SJCRH30 (cell line): Measurements from ENCODE around the gene MORC1. TPM values are rescaled to one million over a fixed set of nuclear protein-coding genes. Genes with fewer than 3 reads are reported as not detected.

Experiments used
- DNase-seq, 2 experiments: peaks; one replicate each; pipeline ENCODE4 v3.0.0-alpha.2; 2015 to 2020
- H3K27ac ChIP-seq: fragments of 250-450 bp; sonication (Bioruptor Pico); 2 replicates; pipeline ENCODE4 v1.5.1; 2020; ENCODE audit warnings: mild to moderate bottlenecking, moderate library complexity
- H3K27me3 ChIP-seq: fragments of 250-450 bp; sonication (Bioruptor Pico); 2 replicates; pipeline ENCODE4 v1.5.1; 2020; ENCODE audit warnings: mild to moderate bottlenecking, moderate library complexity
- H3K36me3 ChIP-seq: fragments of 250-450 bp; sonication (Bioruptor Pico); 2 replicates; pipeline ENCODE4 v1.5.1; 2020; ENCODE audit warnings: mild to moderate bottlenecking, moderate library complexity
- H3K4me1 ChIP-seq: fragments of 250-450 bp; sonication (Bioruptor Pico); 2 replicates; pipeline ENCODE4 v1.5.1; 2020; ENCODE audit warnings: mild to moderate bottlenecking, moderate library complexity
- H3K4me3 ChIP-seq: fragments of 250-450 bp; sonication (Bioruptor Pico); 2 replicates; pipeline ENCODE4 v1.5.1; 2020; ENCODE audit warnings: mild to moderate bottlenecking, moderate library complexity
- H3K9me3 ChIP-seq: fragments of 250-450 bp; sonication (Bioruptor Pico); replicated peaks from 2 replicates; pipeline ENCODE4 v1.5.1; 2020; ENCODE audit warnings: mild to moderate bottlenecking, moderate library complexity
- total RNA-seq: library from RNA; depleted of rRNA; stranded (reverse); fragments of >200 nt; shearing (Covaris generic); gene quantifications from 2 replicates; pipeline ENCODE4 v1.2.3, GENCODE V29; 2014

The MORC1 gene
- total RNA-seq, 1 experiment from 2014 or later, result not detected

DNA sequence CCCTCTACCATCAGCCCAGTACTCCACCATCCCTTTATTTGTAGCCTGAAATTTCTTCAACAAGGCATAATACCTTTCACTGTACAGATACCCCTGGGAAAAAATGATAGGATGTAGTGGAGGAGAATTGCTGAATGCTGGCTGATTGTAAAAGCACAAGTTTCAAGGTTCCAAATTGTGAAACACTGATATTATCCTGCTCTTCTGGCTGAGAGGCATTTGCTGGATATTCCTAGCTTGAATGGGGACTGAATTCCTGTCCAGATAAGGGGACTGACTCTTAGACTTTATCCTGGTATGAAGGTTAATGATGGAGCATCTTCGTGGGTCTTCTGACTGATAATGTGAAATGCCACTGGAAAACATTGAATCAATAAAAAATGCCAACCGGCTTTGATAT, 9.6 kb upstream of the MORC1 start:
- no peaks in the 10 kb centered on the region for H3K36me3 ChIP-seq
- H3K27ac ChIP-seq, result no peak overlapping the region

DNA sequence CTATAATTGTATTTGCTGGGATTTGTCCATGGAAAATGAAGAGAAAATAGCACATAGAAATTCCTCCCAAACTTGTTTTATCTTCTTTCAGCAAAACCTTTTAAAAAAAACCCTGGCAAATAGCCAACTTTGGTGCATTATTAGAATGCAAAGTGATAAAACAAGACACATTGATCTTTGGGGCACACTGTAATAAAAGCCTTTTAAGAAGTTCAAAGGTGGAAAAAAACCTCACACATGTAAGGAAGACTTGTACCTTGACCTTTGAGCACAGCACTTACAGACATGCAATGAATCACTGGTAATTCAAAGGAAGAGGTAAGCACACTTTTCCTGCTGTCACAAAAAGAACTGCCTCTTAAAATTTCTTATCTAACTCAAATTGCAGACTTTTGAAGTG, 8.0 kb upstream of the MORC1 start:
- Histone ChIP-seq H3K4me1 (no peaks in the 10 kb centered on the region), H3K36me3 (no peaks in the 10 kb centered on the region)
- no peak for DNase-seq

More for the DNA sequence above, 9.6 kb upstream of the MORC1 start:
- no peak for DNase-seq
- no peaks in the 10 kb centered on the region for H3K9me3 ChIP-seq
- no peaks in the 10 kb centered on the region for H3K4me1 ChIP-seq
- H3K27me3 ChIP-seq, result no peaks in the 10 kb centered on the region
- H3K4me3 ChIP-seq, result no peak overlapping the region

GRCh38 chr3:109122690-109123089, 4.8 kb upstream of the MORC1 start:
- H3K4me3 ChIP-seq, result no peak overlapping the region
- no peaks in the 10 kb centered on the region for H3K4me1 ChIP-seq
- DNase-seq, result no peak
- no peaks in the 10 kb centered on the region for H3K36me3 ChIP-seq
- H3K9me3 ChIP-seq, result no peaks in the 10 kb centered on the region
- no peaks in the 10 kb centered on the region for H3K27me3 ChIP-seq
- H3K27ac ChIP-seq, result no peak overlapping the region

More for the DNA sequence above, 8.0 kb upstream of the MORC1 start:
- Histone ChIP-seq H3K27ac (no peak overlapping the region), H3K27me3 (no peaks in the 10 kb centered on the region), H3K4me3 (no peak overlapping the region), H3K9me3 (no peaks in the 10 kb centered on the region)

- Histone ChIP-seq H3K27me3 (no peaks in the 10 kb centered on the region), H3K9me3 (no peaks in the 10 kb centered on the region), H3K4me3 (no peak overlapping the region), H3K4me1 (no peaks in the 10 kb centered on the region), H3K27ac (no peak overlapping the region), H3K36me3 (no peaks in the 10 kb centered on the region)
- DNase-seq, result no peak
Measured at GRCh38 chr3:109118584-109118983, 650 bp upstream of the MORC1 start.

- H3K36me3 ChIP-seq, result no peaks in the 10 kb centered on the region
- no peaks in the 10 kb centered on the region for H3K4me1 ChIP-seq
- no peaks in the 10 kb centered on the region for H3K9me3 ChIP-seq
- no peaks in the 10 kb centered on the region for H3K27me3 ChIP-seq
- H3K4me3 ChIP-seq, result no peak overlapping the region
- no peak for DNase-seq
- H3K27ac ChIP-seq, result no peak overlapping the region
Measured at GRCh38 chr3:109116031-109116430, 1.9 kb downstream of the MORC1 start.

DNA sequence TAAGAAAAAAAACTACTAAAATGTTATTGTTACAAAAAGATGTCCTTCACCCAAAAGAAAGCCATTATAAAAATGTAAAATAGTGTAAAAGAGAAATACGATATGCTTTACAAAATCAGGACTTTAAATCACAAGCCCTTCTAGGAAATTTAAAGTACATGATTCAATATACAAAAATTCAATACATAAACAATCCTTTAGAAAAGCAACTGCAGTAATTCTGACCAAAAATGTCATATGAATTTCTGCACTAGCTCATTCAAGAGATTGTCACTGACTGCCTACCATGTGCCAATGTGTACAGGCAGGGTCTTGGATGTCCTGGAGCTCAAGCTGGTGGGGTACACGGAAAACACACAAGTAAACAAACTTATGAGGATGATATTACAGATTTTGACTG, 2.5 kb downstream of the MORC1 start:
- H3K27ac ChIP-seq, result no peak overlapping the region
- DNase-seq, result no peak
- H3K36me3 ChIP-seq, result no peaks in the 10 kb centered on the region
- no peaks in the 10 kb centered on the region for H3K9me3 ChIP-seq
- H3K27me3 ChIP-seq, result no peaks in the 10 kb centered on the region
- no peaks in the 10 kb centered on the region for H3K4me1 ChIP-seq
- no peak overlapping the region for H3K4me3 ChIP-seq

DNA sequence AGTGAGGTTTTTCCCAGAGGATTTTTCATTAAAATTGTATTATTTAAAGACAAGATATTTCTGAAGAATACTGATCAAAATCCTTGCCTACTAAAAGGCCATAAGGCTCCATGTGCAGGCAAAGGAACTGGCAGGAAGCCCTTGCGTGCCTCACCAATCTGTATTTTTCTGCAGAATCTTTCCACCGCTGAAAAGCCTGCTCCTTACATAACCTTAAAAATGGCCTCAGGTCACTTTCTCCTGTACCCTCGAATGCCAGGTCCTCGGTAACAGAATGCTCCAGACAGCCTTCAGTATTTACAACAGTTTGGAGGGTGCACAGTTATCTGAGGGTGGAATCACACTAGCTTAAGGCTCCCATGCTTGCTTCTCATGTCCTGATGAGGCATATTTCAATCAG, 3.2 kb downstream of the MORC1 start:
- Histone ChIP-seq H3K4me1 (no peaks in the 10 kb centered on the region), H3K27ac (no peak overlapping the region), H3K36me3 (no peaks in the 10 kb centered on the region), H3K9me3 (no peaks in the 10 kb centered on the region), H3K27me3 (no peaks in the 10 kb centered on the region), H3K4me3 (no peak overlapping the region)
- DNase-seq, result no peak

DNA sequence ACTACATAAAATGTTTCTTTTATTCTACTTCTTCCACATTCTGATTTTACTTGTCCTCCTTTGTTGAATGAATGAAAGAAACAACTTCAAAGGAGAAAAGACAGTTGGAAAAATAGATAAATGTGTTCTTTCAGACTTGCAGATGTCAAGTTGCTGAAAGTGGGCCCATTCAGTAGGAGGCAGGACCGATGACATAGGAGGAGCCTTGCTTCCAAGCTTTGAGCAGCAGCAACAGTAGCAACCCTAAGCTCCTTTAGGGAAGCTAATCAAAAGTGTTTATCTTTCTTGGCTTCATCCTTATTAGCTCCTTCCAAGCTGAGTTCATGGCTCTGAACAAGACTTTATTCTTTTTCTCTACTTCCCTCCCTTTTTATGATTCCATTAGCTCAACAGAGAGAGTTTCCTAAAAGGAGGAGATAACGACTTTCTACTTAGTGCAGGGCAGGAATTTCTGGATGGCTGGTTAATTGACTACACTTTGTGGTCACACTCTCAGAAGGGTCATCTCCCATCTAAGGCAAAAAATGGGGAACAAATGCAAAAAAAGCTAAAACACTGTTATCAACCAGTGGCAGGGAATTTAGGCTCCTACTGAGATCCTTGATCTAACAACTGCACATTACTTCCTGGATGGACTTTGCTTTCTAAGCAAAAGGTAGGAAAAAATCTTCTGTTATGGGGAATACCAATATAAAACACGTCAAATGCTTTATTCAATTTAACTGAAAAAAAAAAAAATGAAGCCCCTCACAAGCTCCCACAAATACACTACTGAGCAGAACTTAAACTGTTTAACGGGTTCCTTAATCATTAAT, 4.8 kb downstream of the MORC1 start:
- no peak for DNase-seq
- H3K4me3 ChIP-seq, result no peak overlapping the region
- H3K36me3 ChIP-seq, result no peaks in the 10 kb centered on the region
- H3K9me3 ChIP-seq, result no peaks in the 10 kb centered on the region
- no peak overlapping the region for H3K27ac ChIP-seq
- no peaks in the 10 kb centered on the region for H3K27me3 ChIP-seq
- no peaks in the 10 kb centered on the region for H3K4me1 ChIP-seq

DNA sequence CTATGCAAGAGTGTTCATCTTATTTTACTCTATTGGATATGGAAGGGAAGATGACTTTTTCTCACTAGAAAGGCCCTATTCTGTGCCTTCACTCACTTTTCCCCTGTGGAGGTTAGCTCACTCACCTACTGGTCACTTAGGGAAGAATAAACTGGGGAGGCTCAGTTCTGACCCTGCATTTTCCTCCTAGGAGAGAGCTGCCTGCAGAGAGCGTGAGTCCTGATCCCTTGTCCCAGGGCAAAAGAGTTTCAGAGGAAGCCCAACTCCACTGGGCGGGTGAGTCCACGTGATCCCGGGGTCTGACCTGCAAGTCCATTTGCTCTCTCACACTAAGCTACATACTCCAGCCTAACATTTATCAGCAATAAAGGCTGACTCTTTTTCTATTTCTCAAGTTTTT, 8.4 kb downstream of the MORC1 start:
- no peaks in the 10 kb centered on the region for H3K9me3 ChIP-seq

DNA sequence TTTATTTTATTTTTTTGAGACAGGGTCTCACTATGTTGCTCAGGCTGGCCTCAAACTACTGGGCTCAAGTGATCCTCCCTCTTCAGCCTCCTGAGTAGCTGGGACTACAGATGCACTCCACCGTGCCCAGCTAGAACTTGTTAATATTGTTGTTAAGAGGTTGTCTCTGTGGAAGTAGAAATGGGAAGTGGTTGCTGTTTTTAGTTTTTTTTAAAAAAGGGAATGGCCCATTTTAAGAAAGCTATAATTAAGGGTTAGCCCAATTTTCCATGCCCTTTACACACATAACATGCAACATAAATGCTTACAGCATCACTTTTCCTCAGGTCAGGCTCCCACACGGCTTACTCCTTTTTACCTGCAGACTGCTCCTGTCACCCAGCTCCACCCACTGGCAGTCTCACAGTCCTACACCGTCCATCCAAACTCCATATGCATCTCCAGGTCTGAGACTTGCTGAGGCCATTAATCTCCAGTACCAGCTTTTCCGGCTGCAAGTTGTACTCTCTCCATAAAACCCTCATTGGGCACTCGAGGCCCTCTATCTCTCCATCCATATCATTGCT, 19.8 kb downstream of the MORC1 start:
- Histone ChIP-seq H3K4me1 (no peaks in the 10 kb centered on the region), H3K9me3 (no peaks in the 10 kb centered on the region), H3K4me3 (no peak overlapping the region), H3K36me3 (no peaks in the 10 kb centered on the region), H3K27me3 (0 out of 2 replicates have a peak, but pooled peaks cover 7% of the 10 kb centered on the region), H3K27ac (no peak overlapping the region)
- peak in 1 of 2 experiments; percentile 3 for DNase-seq

More for the DNA sequence above, 8.4 kb downstream of the MORC1 start:
- Histone ChIP-seq H3K4me3 (no peak overlapping the region), H3K27me3 (no peaks in the 10 kb centered on the region), H3K27ac (no peak overlapping the region), H3K36me3 (no peaks in the 10 kb centered on the region), H3K4me1 (no peaks in the 10 kb centered on the region)
- no peak for DNase-seq

GRCh38 chr3:109095166-109095565, 22.8 kb downstream of the MORC1 start:
- Histone ChIP-seq H3K27ac (no peak overlapping the region), H3K4me3 (no peak overlapping the region), H3K4me1 (no peaks in the 10 kb centered on the region), H3K9me3 (no peaks in the 10 kb centered on the region), H3K36me3 (no peaks in the 10 kb centered on the region), H3K27me3 (0 out of 2 replicates have a peak, but pooled peaks cover 1% of the 10 kb centered on the region)
- no peak for DNase-seq

DNA sequence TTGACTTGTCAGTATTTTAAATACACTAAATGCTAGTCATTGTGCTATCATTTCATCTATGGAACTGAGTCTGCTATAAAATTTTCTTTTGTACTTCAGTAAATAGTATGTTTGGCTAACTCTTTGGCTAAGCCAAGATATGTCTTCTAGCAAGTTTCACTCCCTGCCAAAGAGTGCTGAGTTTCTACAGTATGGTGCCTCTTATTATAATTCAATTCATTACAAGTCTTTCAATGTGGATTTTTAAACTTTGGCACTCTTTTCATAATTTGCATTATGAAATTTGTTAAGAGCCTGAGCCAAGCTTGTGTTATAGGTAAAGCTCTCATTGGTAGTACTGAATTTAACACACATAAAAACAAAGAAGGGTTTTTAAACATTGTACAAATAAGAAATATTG, 24.4 kb downstream of the MORC1 start:
- H3K4me3 ChIP-seq, result no peak overlapping the region
- DNase-seq, result no peak
- H3K27me3 ChIP-seq, result no peaks in the 10 kb centered on the region
- no peaks in the 10 kb centered on the region for H3K36me3 ChIP-seq
- no peaks in the 10 kb centered on the region for H3K9me3 ChIP-seq
- H3K27ac ChIP-seq, result no peak overlapping the region
- no peaks in the 10 kb centered on the region for H3K4me1 ChIP-seq

GRCh38 chr3:109091846-109092245, 26.1 kb downstream of the MORC1 start:
- Histone ChIP-seq H3K36me3 (no peaks in the 10 kb centered on the region), H3K27me3 (no peaks in the 10 kb centered on the region), H3K27ac (no peak overlapping the region), H3K4me1 (no peaks in the 10 kb centered on the region), H3K9me3 (no peaks in the 10 kb centered on the region), H3K4me3 (no peak overlapping the region)
- no peak for DNase-seq

GRCh38 chr3:109089265-109089664, 28.7 kb downstream of the MORC1 start:
- H3K9me3 ChIP-seq, result no peaks in the 10 kb centered on the region
- H3K4me3 ChIP-seq, result no peak overlapping the region
- no peaks in the 10 kb centered on the region for H3K4me1 ChIP-seq
- H3K36me3 ChIP-seq, result no peaks in the 10 kb centered on the region
- H3K27me3 ChIP-seq, result no peaks in the 10 kb centered on the region
- no peak for DNase-seq
- H3K27ac ChIP-seq, result no peak overlapping the region

- peak; percentile 13 to 57 for DNase-seq
- Histone ChIP-seq H3K36me3 (no peaks in the 10 kb centered on the region), H3K4me1 (no peaks in the 10 kb centered on the region), H3K27me3 (no peaks in the 10 kb centered on the region), H3K27ac (no peak overlapping the region), H3K4me3 (no peak overlapping the region), H3K9me3 (no peaks in the 10 kb centered on the region)
Measured at GRCh38 chr3:109081746-109082510, 36.0 kb downstream of the MORC1 start.
